A673 (cell line): Measurements from ENCODE around the gene TFB2M. TPM values are rescaled to one million over a fixed set of nuclear protein-coding genes. Genes with fewer than 3 reads are reported as not detected.

Experiments
- BruUV-seq: library from RNA; stranded (reverse); fragments of 400-500 nt; replicated peaks from 2 replicates; lab custom pipeline; 2021; lab: Mats Ljungman, UMichigan
- CTCF ChIA-PET: fragments of 300-600 bp; sonication (Branson Sonifier 250); formaldehyde crosslinking; loops from one replicate; lab custom pipeline; 2022; ENCODE audit warnings: antibody characterized with exemption; lab: Charles Lee
- POLR2A ChIA-PET: fragments of 300-600 bp; sonication (Branson Sonifier 250); formaldehyde crosslinking; loops from one replicate; lab custom pipeline; 2022; ENCODE audit warnings: antibody characterized with exemption; ENCODE audit not compliant: low non-redundant PET; lab: Charles Lee
- DNase-seq: peaks from one replicate; pipeline ENCODE4 v3.0.0-alpha.2; 2015; ENCODE audit warnings: low spot score
- H3K27ac ChIP-seq: fragments of 200-600 bp; sonication (generic); 2 replicates; pipeline ENCODE4 v1.5.1; 2016; ENCODE audit warnings: mixed run types, low read depth, mild to moderate bottlenecking, mixed read lengths, antibody characterized with exemption, low read length; ENCODE audit not compliant: poor library complexity, severe bottlenecking
- H3K27me3 ChIP-seq: fragments of 200-600 bp; sonication (generic); replicated peaks from 2 replicates; pipeline ENCODE4 v1.6.1; 2017; ENCODE audit warnings: mixed run types, low read depth, mild to moderate bottlenecking, mixed read lengths, antibody characterized with exemption, low read length; ENCODE audit not compliant: insufficient read depth, poor library complexity
- H3K36me3 ChIP-seq: fragments of 200-600 bp; sonication (generic); 2 replicates; pipeline ENCODE4 v1.6.1; 2016; ENCODE audit warnings: mixed run types, mild to moderate bottlenecking, mixed read lengths, antibody characterized with exemption, low read length; ENCODE audit not compliant: insufficient read depth, poor library complexity, severe bottlenecking
- H3K4me1 ChIP-seq: fragments of 200-600 bp; sonication (generic); 2 replicates; pipeline ENCODE4 v1.6.1; 2017; ENCODE audit warnings: mixed run types, mild to moderate bottlenecking, mixed read lengths, antibody characterized with exemption, low read length; ENCODE audit not compliant: insufficient read depth, poor library complexity, severe bottlenecking
- H3K4me3 ChIP-seq: fragments of 200-600 bp; sonication (generic); 2 replicates; pipeline ENCODE4 v1.5.1; 2016; ENCODE audit warnings: low read depth, mixed run types, mild to moderate bottlenecking, mixed read lengths, low read length; ENCODE audit not compliant: poor library complexity, severe bottlenecking
- H3K9me3 ChIP-seq: fragments of 200-600 bp; sonication (generic); 2 replicates; pipeline ENCODE4 v1.6.1; 2016; ENCODE audit warnings: mixed run types, low read depth, mild to moderate bottlenecking, mixed read lengths, antibody characterized with exemption, low read length; ENCODE audit not compliant: poor library complexity, severe bottlenecking
- EZH2 ChIP-seq: fragments of 200-600 bp; sonication (generic); IDR thresholded peaks from 2 replicates; pipeline ENCODE4 v1.6.1; 2017; ENCODE audit warnings: borderline replicate concordance, low read depth, mild to moderate bottlenecking, mixed read lengths, antibody characterized with exemption, low read length; ENCODE audit not compliant: poor library complexity, severe bottlenecking
- intact Hi-C: fragments of 100-400 bp; cut with micrococcal nuclease; formaldehyde crosslinking; loops from one replicate; pipeline ENCODE4 v1.10.0; 2022; ENCODE audit not compliant: unreplicated experiment
- total RNA-seq: library from RNA; stranded (reverse); gene quantifications from 2 replicates; pipeline ENCODE4 v1.2.3, GENCODE V29; 2021
- TF ChIP-seq, protein P1 (sequence below): fragments of 300-800, 200-600 bp; sonication (generic); conservative IDR thresholded peaks from 2 replicates; pipeline ENCODE4 v1.5.1; 2017; ENCODE audit warnings: low read depth, mild to moderate bottlenecking, antibody characterized with exemption, low read length, moderate library complexity, mixed read lengths

The TFB2M gene
- total RNA-seq, 1 experiment from 2014 or later, result 21.1 TPM

DNA sequence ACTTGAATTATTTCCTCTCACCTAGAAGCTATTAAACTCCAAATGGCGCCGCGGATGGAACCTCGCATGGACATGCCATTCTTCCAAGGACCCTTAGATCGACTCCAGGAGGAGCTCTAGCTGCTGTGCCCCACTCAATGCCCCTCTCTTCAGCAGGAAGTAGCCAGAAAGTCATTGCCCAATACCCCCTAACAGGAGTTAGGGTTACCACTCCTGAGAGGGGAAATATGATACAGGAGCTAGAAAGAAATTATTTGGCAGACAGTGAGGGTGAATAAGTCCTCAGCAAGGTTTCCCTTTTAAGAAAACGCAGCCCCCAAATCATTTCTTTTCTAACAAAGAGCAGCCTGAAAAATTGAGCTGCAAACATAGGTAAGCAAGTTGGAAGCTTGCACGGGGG lies 28.6 kb downstream of the TFB2M start:
- Histone ChIP-seq H3K9me3 (no peaks in the 10 kb centered on the region), H3K4me3 (no peak overlapping the region), H3K27me3 (no peaks in the 10 kb centered on the region), H3K4me1 (no peaks in the 10 kb centered on the region), H3K27ac (no peak overlapping the region), H3K36me3 (no peaks in the 10 kb centered on the region)
- ChIA-PET CTCF (no interaction called here), POLR2A (no interaction called here)
- BruUV-seq, result no TSS peak
- intact Hi-C loops, result no loop called here
- DNase-seq, result no peak
- TF ChIP-seq EZH2, result no peak
- TF ChIP-seq, protein P1, sequence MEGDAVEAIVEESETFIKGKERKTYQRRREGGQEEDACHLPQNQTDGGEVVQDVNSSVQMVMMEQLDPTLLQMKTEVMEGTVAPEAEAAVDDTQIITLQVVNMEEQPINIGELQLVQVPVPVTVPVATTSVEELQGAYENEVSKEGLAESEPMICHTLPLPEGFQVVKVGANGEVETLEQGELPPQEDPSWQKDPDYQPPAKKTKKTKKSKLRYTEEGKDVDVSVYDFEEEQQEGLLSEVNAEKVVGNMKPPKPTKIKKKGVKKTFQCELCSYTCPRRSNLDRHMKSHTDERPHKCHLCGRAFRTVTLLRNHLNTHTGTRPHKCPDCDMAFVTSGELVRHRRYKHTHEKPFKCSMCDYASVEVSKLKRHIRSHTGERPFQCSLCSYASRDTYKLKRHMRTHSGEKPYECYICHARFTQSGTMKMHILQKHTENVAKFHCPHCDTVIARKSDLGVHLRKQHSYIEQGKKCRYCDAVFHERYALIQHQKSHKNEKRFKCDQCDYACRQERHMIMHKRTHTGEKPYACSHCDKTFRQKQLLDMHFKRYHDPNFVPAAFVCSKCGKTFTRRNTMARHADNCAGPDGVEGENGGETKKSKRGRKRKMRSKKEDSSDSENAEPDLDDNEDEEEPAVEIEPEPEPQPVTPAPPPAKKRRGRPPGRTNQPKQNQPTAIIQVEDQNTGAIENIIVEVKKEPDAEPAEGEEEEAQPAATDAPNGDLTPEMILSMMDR, result no peak

DNA sequence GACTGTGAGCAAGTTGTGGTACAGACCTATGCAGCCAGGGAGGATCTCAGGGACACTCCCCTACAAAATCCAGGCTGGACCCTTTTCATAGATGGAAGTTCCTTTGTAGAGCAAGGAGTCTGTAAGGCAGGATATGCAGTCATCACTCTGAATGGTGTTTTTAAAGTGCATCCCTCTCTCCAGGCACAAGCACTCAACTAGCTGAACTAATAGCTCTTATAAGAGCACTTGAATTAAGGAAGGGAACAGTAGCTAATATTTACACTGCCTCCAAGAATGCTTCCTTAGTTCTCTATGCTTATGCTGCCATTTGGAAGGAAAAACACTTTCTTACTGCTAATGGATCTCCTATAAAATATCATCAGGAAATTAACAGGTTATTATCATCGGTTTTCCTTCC lies 31.9 kb downstream of the TFB2M start:
- Histone ChIP-seq H3K4me3 (no peak overlapping the region), H3K36me3 (no peaks in the 10 kb centered on the region), H3K27ac (no peak overlapping the region), H3K9me3 (peaks cover 9% of the 10 kb centered on the region), H3K4me1 (peaks cover 1% of the 10 kb centered on the region), H3K27me3 (no peaks in the 10 kb centered on the region)
- no peak for DNase-seq
- ChIA-PET CTCF (no interaction called here), POLR2A (no interaction called here)
- no TSS peak for BruUV-seq
- intact Hi-C loops, result no loop called here
- no peak for TF ChIP-seq EZH2
- TF ChIP-seq, protein P1, result no peak

DNA sequence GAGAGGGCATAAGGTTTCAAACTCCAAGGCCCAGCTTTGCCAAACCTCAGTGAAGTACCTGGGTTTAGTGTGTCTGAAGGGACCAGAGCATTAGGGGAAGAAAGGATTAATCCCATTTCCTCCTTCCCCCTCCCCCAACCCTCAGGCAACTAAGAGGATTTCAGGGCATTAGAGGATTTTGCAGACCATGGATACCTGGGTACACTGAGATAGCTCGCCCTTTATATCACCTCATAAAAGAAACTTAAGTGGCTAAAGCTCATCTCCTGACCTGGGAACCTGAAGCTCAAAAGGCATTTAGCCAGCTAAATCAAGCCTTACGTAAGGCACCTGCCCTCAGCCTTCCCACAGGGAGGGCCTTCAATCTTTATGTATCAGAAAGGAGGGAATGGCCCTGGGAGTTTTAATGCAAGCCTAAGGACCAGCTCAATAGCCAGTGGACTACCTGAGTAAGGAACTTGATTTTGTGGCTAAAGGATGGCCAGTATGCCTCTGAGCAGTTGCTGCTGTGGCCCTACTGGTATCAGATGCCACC lies 32.6 kb downstream of the TFB2M start:
- BruUV-seq, result no TSS peak
- no peak for TF ChIP-seq EZH2
- TF ChIP-seq, protein P1, result no peak
- Histone ChIP-seq H3K9me3 (peaks cover 9% of the 10 kb centered on the region), H3K36me3 (no peaks in the 10 kb centered on the region), H3K4me1 (peaks cover 5% of the 10 kb centered on the region), H3K4me3 (no peak overlapping the region), H3K27me3 (no peaks in the 10 kb centered on the region), H3K27ac (no peak overlapping the region)
- intact Hi-C loops, result no loop called here
- DNase-seq, result no peak
- CTCF ChIA-PET, result no interaction called here
- POLR2A ChIA-PET, result no interaction called here
